Omental fat pad (tissue), 4 donors: Measurements from ENCODE around the gene SLC51B. TPM values are rescaled to one million over a fixed set of nuclear protein-coding genes. Genes with fewer than 3 reads are reported as not detected.

ENCODE experiments used
- ATAC-seq: fragments of 150-250 bp; one replicate; pipeline ENCODE4 v1.9.1; 2016; ENCODE audit warnings: mild to moderate bottlenecking, moderate library complexity; ENCODE audit not compliant: low FRiP score
- DNase-seq: peaks from one replicate; pipeline ENCODE4 v3.0.0-alpha.2; 2019; ENCODE audit warnings: low spot score
- CTCF ChIP-seq, 3 donors: fragments of 450-650 bp; IDR thresholded peaks; one replicate each; pipeline ENCODE4 v1.5.1; 2016 to 2017; ENCODE audit warnings: antibody characterized with exemption in 3 of 3, mild to moderate bottlenecking in 3 of 3, moderate library complexity in 2 of 3
- total RNA-seq, 4 donors: library from RNA; depleted of rRNA; stranded (reverse); fragments of >200 nt; gene quantifications; one replicate each; pipeline ENCODE4 v1.1.0, GENCODE V29; 2016

SLC51B gene
- total RNA-seq, 4 donors from 2014 or later, result not detected

DNA sequence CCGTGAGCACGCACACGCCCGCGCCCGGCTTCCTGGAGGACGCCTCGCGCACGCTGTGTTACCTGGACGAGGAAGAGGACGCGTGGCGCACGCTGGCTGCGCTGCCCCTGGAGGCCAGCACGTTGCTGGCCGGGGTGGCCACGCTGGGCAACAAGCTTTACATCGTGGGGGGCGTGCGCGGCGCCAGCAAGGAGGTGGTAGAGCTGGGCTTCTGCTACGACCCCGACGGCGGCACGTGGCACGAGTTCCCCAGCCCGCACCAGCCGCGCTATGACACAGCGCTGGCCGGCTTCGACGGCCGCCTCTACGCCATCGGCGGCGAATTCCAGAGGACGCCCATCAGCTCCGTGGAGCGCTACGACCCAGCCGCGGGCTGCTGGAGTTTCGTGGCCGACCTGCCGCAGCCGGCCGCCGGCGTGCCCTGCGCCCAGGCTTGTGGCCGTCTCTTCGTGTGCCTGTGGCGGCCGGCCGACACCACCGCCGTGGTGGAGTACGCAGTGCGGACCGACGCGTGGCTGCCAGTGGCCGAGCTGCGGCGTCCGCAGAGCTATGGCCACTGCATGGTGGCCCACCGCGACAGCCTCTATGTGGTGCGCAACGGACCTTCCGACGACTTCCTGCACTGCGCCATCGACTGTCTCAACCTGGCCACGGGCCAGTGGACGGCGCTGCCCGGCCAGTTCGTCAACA lies 32.2 kb downstream of the SLC51B start:
- peak; percentile 19 for ATAC-seq
- TF ChIP-seq CTCF (IDR thresholded peaks at IDR 0.05), result no peak
- DNase-seq, result no peak

DNA sequence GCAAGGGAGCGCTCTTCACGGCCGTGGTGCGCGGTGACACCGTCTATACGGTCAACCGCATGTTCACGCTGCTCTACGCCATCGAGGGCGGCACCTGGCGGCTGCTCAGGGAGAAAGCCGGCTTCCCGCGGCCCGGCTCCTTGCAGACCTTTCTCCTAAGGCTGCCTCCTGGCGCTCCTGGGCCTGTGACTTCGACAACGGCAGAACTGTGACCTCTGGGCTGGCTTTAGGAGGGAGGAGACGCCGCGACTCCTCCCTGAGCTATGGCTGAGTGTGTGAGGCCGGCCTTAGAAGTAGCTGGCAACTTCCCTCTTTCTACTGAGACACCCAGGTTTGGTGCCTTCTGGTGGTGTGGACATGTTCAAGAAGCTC lies 32.8 kb downstream of the SLC51B start:
- no peak for DNase-seq
- TF ChIP-seq CTCF (IDR thresholded peaks at IDR 0.05), result no peak
- ATAC-seq, result peak; percentile 22

GRCh38 chr15:65079580-65079979 lies 34.4 kb downstream of the SLC51B start:
- no peak for TF ChIP-seq CTCF (IDR thresholded peaks at IDR 0.05)
- no peak for ATAC-seq
- no peak for DNase-seq

GRCh38 chr15:65081270-65081669 lies 36.1 kb downstream of the SLC51B start:
- no peak for TF ChIP-seq CTCF (IDR thresholded peaks at IDR 0.05)
- ATAC-seq (no peak), DNase-seq (no peak)

DNA sequence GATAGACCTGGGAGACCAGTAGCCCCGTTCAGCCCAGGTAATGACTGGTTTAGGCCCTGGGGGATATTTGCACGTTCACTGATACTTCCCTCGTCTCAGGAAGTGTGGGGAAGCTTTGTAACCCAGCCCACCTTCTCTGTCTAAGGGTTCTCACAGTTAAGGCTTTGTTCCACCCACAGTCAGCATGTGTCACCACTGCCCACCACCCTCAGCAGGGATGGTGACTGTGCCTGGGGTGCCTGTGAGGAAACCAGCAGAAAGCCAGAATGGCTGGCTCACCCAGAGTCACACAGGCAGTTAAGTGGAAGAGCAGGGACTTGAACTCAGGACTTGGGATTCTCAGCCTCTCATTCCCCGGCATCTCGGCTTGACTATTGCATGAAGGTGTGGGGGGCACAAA lies 36.6 kb downstream of the SLC51B start:
- TF ChIP-seq CTCF (IDR thresholded peaks at IDR 0.05), result no peak
- DNase-seq (no peak), ATAC-seq (no peak)

DNA sequence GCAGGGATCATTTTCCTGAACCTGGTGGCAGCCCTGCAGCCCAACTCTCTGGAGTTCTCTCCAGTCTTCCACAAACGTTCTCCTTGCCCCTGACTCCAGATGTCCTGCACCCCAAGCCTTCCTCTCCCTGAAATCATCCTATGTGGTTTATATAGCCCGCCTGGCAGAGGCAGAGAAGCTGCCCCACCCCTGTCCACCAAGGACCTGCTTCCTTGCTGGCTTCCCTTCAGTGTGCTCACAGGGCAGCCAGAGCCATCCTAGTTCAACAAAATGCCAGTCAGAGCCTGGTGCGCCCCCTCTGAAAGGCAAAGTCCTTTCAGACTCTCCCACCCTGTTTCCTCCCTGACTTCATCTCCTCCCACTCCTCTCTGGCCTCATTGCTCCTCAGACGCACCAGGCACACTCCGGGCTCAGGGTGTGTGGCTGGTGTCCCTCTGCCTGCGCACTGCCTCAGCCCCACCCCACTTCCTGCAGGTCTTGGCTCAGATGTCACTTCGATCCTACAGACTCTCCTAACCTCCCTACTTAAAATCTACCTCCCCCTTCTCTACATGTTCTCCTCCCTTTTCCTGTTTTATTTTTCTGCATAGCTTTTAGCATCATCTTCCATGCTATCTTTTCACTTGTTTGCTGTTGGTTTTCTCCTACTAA lies 37.2 kb downstream of the SLC51B start:
- DNase-seq (no peak), ATAC-seq (no peak)
- no peak for TF ChIP-seq CTCF (IDR thresholded peaks at IDR 0.05)

GRCh38 chr15:65083262-65083701 lies 38.1 kb downstream of the SLC51B start:
- DNase-seq (no peak), ATAC-seq (no peak)
- TF ChIP-seq CTCF (IDR thresholded peaks at IDR 0.05), result no peak
